Nephron (organoid): ENCODE data around the gene SH3BP2.

ENCODE experiments used
- H3K27ac Mint-ChIP-seq, 3 experiments: 2 replicates each; pipeline ENCODE4 v1.8.0; 2020; ENCODE audit warnings: mixed read lengths in 3 of 3, mild to moderate bottlenecking in 2 of 3, moderate library complexity in 1 of 3
- H3K27me3 Mint-ChIP-seq: 2 replicates; pipeline ENCODE4 v1.8.0; 2021; ENCODE audit warnings: low read depth, mild to moderate bottlenecking, moderate library complexity, mixed read lengths
- H3K36me3 Mint-ChIP-seq: 2 replicates; pipeline ENCODE4 v1.8.0; 2020; ENCODE audit warnings: low read depth, mixed read lengths
- H3K4me1 Mint-ChIP-seq: 2 replicates; pipeline ENCODE4 v1.8.0; 2020; ENCODE audit warnings: mixed read lengths
- H3K4me3 Mint-ChIP-seq, 3 experiments: 2 replicates each; pipeline ENCODE4 v1.8.0; 2020; ENCODE audit warnings: mild to moderate bottlenecking in 3 of 3, mixed read lengths in 3 of 3, moderate library complexity in 2 of 3
- H3K9me3 Mint-ChIP-seq: 2 replicates; pipeline ENCODE4 v1.8.0; 2020; ENCODE audit warnings: mixed read lengths
- TF ChIP-seq, protein P1 (sequence below), 3 experiments: fragments of 200-600 bp; sonication (generic); IDR thresholded peaks; one replicate each; pipeline ENCODE4 v1.5.0; 2021; ENCODE audit warnings: antibody characterized with exemption in 3 of 3; ENCODE audit not compliant: unreplicated experiment in 3 of 3

The SH3BP2 gene

DNA sequence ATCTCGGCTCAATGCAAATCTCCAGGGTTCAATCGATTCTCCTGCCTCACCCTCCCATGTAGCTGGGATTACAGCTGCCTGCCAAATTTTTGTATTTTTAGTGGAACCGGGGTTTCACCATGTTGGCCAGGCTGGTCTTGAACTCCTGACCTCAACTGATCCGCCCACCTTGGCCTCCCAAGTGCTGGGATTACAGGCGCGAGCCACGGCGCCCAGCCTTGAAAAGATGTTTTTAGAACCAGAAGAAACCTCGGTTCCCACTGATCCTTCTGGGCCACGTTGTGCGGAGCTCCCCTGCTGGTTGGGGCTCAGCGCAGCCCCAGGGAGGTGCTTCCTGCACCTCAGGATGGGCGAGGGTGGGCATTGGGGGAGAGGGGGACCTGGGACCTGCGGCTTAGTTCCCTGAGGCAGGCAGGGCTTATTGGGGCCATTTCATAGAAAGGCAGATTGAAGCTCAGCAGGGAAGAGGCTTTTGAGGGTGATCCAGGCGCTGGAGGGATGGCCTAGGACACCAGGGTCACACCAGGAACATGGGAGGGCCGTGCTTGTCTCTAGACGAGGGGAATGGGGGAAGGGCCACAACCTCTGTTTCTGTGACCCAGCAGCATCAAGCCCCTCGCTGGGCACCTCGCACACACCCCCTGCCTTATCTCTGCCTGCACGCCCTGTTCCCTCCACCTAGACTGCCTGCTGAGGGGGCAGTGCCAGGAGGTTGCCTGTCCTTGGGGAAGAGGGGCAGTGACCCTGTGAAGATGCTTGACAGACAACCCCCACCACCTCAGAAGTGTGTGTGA is 44.4 kb downstream of the SH3BP2 start:
- TF ChIP-seq, protein P1, sequence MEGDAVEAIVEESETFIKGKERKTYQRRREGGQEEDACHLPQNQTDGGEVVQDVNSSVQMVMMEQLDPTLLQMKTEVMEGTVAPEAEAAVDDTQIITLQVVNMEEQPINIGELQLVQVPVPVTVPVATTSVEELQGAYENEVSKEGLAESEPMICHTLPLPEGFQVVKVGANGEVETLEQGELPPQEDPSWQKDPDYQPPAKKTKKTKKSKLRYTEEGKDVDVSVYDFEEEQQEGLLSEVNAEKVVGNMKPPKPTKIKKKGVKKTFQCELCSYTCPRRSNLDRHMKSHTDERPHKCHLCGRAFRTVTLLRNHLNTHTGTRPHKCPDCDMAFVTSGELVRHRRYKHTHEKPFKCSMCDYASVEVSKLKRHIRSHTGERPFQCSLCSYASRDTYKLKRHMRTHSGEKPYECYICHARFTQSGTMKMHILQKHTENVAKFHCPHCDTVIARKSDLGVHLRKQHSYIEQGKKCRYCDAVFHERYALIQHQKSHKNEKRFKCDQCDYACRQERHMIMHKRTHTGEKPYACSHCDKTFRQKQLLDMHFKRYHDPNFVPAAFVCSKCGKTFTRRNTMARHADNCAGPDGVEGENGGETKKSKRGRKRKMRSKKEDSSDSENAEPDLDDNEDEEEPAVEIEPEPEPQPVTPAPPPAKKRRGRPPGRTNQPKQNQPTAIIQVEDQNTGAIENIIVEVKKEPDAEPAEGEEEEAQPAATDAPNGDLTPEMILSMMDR (IDR thresholded peaks at IDR 0.05; ENCODE audit: unreplicated experiment in 3 of 3), result no peak
- peaks cover 15% of the 10 kb centered on the region for H3K36me3 Mint-ChIP-seq
- no peaks in the 10 kb centered on the region for H3K27me3 Mint-ChIP-seq
- peaks cover 6% of the 10 kb centered on the region for H3K9me3 Mint-ChIP-seq
- peaks cover 13% of the 10 kb centered on the region for H3K4me1 Mint-ChIP-seq
- H3K4me3 Mint-ChIP-seq, result no peak overlapping the region
- peak overlapping the region; percentile 87 to 95 (median 88) for H3K27ac Mint-ChIP-seq

DNA sequence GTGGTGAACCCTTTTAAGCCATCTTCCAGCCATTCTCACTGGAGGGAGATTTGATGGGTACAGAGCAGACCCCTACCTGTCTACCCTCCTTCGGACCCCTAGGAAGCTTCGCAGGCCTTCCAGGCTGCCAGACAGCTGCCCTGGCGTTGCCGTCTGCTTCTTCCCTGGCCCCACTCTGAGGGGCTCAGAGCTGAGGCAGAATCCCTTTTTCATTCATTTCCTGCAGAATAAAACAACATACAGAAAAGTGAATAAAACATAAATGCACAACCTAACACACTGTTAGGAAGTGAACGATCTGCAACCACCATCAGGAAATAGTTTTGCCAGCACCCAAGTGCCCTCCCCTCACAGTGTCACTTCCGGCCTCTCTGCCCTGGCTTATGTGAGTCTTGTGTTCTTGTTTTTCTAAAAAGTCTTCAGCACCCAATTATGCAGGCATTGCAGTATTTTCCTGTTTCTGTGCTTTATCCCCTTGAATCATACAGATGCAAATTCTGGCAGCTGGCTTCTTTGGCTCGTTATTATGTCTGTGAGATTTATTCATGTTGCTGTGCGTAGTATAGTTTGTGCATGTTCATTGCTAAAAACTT is 45.1 kb downstream of the SH3BP2 start:
- Mint-ChIP-seq H3K27me3 (no peaks in the 10 kb centered on the region), H3K27ac (peak overlapping the region; percentile 87 to 95 (median 88)), H3K4me3 (peak overlapping the region; percentile 18 to 69 (median 46)), H3K4me1 (peaks cover 19% of the 10 kb centered on the region), H3K36me3 (peaks cover 13% of the 10 kb centered on the region), H3K9me3 (peaks cover 6% of the 10 kb centered on the region)
- TF ChIP-seq, protein P1 (IDR thresholded peaks at IDR 0.05; ENCODE audit: unreplicated experiment in 3 of 3), result no peak

DNA sequence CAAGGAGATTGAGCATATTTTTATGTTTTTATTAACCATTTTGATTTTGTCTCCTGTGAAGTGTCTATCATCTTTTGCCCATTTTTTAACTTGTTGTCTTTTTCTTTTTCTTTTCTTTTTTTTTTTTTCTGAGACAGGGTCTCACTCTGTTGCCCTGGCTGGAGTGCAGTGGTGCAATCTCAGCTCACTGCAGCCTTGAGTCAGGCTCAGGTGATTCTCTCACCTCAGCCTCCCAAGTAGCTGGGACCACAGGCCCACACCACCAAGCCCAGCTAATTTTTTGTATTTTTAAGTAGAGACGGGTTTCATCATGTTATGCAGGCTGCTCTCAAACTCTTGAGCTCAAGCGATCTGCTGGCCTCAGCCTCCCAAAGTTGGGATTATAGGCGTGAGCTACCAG is 46.2 kb downstream of the SH3BP2 start:
- peaks cover 6% of the 10 kb centered on the region for H3K9me3 Mint-ChIP-seq
- H3K27ac Mint-ChIP-seq, result peak overlapping the region in 2 of 3 experiments; percentile 87 to 95
- TF ChIP-seq, protein P1 (IDR thresholded peaks at IDR 0.05; ENCODE audit: unreplicated experiment in 3 of 3), result no peak

DNA sequence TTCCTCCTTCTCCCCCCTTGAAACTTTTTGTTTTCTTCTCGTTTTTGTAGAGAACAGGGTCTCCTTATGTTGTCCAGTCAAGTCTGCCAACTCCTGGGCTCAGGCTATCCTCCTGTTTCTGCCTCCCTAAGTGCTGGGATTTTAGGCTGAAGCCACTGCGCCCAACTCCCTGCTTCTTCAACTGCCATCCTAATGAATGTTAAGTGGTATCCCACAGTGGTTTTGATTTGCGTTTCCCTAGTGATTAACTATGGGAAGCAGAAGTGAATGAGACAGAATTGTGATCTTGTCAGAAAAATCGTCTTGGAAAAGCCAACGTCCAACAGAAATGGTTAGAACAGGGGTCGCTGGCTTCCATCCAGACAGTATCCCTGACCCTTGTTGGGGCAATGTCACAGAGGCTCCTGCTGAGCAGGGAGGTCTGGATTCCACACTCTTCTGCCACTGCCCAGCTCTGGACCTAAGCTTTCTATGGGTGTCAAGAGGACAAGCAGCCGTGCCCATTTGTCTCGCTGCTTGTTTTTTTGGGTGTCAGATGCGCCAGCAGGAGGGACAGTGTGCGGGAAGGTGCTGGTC is 49.9 kb downstream of the SH3BP2 start:
- Mint-ChIP-seq H3K9me3 (peaks cover 6% of the 10 kb centered on the region), H3K4me3 (peak overlapping the region; percentile 82 to 89 (median 82)), H3K36me3 (peaks cover 13% of the 10 kb centered on the region), H3K4me1 (peaks cover 36% of the 10 kb centered on the region), H3K27me3 (no peaks in the 10 kb centered on the region), H3K27ac (peak overlapping the region; percentile 46 to 83 (median 52))
- TF ChIP-seq, protein P1 (IDR thresholded peaks at IDR 0.05; ENCODE audit: unreplicated experiment in 3 of 3), result no peak

More for the DNA sequence above, 46.2 kb downstream of the SH3BP2 start:
- peaks cover 13% of the 10 kb centered on the region for H3K36me3 Mint-ChIP-seq
- peak overlapping the region in 1 of 3 experiments; percentile 14 for H3K4me3 Mint-ChIP-seq
- H3K27me3 Mint-ChIP-seq, result no peaks in the 10 kb centered on the region
- peaks cover 19% of the 10 kb centered on the region for H3K4me1 Mint-ChIP-seq

DNA sequence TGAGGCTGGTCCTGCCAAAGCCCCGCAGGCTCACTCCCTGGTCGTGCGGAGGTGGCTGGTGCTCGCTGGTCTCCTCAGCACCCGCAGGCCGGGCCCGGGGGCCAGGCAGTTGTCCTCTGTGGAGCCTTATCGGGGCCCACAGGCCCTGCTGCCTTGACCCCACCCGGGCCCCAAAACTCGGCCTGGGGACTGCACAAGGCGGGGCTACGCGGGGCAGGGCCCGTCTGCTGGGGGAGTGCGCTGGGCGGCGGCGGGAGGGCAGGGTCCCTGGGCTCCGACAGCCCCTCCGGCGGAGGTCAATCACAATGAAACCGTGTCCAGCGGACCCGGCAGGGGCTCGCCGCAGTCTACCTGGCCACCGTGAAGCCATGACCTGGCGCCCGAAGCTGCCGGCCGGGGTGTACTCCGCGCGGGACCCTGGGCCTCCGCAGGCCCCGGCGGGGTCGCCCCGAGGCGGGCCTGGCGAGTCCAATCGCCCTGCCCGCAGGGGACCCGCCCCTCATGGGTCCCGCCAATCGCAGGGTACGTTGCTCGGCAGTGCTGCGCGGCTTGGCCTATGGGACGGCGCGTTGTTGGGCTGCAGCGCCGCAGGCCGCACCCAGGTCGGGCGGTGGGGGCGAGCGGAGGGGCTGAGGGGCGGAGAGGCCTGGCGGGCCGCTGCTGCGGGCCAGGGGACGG is 50.5 kb downstream of the SH3BP2 start, which contains the start of gene ADD1:
TSS of gene ADD1 (plus strand) at position 582 of the 678 bp plus-strand sequence. CDS start 32,072 bp downstream, outside the sequence.
- Mint-ChIP-seq H3K36me3 (peaks cover 13% of the 10 kb centered on the region), H3K4me1 (peaks cover 36% of the 10 kb centered on the region), H3K4me3 (peak within 1 kb of the TSS; percentile 96 to 97 (median 96)), H3K27ac (peak within 1 kb of the TSS; percentile 93 to 97 (median 94)), H3K27me3 (no peaks in the 10 kb centered on the region), H3K9me3 (peaks cover 6% of the 10 kb centered on the region)
- TF ChIP-seq, protein P1 (IDR thresholded peaks at IDR 0.05; ENCODE audit: unreplicated experiment in 3 of 3), result no peak
